GM18870 (cell line): ENCODE results near the gene MFSD2A.
"Not testable (repeated sequence)": the region's sequence is repeated elsewhere in the genome, so short reads cannot be mapped to it uniquely, and the experiment has no call there.

Source experiments
- ATAC-seq: cut with Tn5 transposase; IDR thresholded peaks from one replicate; pipeline ENCODE4 v1.9.1; 2021; ENCODE audit warnings: moderate library complexity; ENCODE audit not compliant: unreplicated experiment

MFSD2A gene

DNA sequence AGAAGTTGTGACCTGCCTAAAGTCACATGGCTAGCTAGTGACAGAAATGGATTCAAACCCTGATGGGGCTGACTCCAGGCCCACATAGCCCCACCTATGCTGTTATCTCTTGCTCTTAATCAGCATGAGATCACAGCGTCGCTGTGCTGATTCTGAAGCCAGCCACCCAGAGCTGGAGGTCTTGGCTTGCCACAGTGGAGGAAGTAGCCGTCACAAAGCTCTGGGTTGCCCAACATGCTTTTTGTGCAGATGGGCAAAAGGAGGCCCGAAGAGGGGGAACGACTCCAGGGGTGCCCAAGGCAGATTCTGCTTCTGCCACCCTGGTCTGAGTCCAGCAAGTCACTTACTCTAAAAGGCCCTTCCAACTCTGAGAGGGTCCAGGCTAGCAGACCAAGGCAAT is 14.7 kb upstream of the MFSD2A start:
- no peak for ATAC-seq

DNA sequence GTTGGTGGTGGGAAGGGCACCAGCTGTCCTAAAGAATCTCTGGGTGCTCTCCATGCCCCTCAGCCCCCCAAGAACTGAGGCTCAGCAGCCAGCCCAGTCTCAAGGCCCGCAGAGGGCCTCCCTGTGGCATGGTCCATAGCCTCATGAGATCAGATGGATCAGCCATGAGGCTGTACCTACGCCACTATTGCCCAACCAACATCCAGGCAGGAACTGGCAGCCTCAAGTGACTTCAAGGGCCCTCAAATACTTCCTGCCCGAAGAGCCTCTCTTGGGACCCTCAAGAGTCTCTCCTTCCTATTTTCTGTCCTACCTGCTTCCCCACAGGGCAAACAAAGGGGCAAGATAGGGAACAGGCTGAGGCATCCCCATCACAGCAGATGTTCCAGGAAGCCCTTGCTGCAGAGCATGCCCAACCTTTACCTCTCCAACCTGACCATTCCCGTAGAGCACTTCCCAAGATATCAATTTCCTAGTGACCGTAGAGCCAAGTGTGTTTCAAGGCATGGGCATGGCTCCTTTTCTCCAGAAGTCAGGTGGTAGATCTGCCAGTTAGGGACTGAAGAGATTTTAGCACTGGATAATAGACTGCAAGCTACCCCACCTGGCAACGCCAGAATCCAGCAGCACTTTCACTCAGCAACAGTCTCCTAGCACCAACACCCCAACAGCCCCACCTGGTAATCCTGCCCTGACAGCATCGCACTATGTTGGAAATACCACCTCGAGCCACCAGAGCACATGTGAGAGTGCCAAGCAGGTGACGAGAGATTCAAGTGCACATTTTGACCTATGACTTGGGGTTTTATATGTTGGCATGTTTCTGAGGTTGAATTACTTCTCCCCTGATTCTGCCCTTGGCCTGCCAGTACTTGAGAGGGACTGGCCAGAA is 13.7 kb upstream of the MFSD2A start:
- no peak for ATAC-seq

DNA sequence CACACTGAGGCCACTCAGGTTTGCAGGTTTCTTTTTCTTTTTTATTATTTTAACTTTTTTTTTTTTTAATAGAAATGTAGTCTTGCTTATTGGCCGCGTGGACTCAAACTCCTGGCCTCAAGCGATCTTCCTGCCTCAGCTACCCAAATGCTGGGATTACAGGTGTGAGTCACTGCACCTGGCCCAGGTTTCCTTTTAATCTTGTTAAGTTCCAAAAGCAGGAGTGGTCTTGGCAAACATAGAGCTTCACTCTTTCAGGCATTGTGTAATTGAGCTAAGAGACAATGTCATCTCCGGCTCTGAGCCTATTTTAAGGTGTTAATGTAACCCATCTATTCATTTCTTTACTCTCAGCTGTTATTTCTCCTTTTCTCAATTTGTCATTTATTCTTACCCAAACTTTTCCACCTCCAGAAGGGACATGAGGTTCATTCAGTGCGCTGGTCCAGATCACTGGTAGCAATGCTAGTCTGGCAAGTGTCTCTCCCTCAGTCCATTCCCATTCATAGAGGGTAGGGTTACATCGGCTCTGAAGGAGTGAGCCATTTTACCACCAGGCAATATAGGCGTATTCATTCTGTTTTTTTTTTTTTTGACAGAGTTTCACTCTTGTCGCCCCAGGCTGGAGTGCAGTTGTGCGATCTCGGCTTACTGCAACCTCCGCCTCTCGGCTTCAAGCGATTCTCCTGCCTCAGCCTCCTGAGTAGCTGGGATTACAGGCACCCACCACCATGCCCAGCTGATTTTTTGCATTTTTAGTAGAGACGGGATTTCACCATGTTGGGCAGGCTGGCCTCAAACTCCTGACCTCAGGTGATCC is 11.3 kb upstream of the MFSD2A start:
- no peak for ATAC-seq

DNA sequence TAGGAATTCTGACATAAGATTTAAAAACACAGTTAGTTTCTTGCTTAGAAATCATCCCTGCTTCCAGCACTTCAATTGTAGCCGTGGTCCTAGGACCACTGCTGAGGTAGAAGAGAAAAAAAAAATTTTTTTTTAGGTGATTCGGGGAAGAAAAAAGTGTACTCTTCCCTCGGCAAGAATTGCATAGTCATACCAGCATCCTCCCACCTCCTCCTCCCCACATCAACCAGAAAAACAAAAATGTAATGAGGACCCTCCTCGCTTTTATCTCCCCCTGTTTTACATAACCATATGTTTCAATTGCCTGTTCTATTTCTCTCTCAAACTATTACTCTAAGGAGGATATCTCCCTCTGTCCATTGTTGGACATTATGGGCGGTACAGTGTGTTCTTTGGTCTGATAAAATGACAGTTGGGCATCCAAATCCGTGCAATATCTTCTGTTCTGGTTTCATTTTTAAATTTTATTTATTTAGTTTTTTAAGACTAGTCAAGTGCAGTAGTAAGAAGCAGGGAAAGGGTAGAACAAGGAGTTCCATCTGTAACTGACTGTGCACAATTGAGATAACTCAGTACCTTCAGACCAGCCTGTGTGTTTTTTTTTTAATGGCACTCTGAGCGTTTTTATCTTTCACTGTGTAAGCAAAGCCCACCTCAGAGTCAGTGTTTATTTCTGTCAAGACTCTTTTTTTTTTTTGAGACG is 10.4 kb upstream of the MFSD2A start:
- ATAC-seq, result no peak

DNA sequence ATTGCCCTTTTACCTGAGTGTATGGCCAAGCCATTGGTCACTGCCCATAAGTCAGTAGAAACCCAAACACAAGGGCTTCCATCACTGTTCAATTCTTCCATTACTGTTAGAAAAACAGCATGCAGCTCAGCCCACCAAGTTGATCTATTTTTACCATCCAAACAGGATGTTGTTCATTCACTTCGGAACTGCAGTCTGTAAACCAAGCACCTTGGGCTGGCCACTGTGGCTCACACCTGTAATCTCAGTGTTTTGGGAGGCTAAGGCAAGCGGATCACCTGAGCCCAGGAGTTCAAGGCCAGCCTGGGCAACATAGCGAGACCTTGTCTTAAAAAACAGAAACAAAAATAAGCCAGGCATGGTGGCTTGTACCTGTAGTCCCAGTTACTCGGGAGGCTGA is 8.7 kb upstream of the MFSD2A start:
- ATAC-seq, result no peak

DNA sequence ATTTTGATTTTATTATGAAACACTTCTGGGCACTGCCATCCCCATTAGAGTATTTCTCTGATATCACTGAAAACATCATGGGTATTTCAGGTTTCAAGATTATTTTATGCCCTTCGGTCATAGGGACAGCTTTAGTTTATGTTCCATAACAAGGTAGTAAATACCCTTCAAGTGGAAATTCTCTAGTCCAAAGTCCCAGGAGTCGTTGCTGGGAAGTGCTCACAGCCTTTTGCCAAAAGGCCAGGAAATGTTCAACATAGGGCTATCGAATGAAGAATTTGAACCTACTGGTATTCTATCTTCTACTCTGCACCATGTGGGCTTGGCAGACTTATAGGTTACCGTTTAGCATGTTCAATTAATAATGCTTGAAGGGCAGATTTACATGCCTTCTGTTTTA is 7.7 kb upstream of the MFSD2A start:
- no peak for ATAC-seq

DNA sequence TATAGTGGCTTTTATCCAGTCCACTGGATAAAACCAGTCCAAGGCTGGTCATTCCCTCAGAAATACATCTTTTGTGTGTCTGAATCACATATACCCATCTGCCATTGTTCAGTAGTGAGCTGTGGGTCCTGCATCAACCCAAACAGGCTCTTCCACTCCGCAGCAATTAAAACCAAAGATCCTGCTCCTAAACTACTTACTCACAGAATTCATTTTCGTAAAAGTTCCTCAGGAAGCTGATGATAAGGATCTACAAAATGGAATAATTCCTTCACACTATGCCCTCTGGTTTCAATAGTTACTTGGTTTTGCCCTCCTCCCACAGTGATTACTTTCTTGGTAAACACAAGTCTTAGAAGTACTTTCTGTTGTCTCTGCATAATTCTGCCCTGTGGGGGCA is 5.1 kb upstream of the MFSD2A start:
- no peak for ATAC-seq

DNA sequence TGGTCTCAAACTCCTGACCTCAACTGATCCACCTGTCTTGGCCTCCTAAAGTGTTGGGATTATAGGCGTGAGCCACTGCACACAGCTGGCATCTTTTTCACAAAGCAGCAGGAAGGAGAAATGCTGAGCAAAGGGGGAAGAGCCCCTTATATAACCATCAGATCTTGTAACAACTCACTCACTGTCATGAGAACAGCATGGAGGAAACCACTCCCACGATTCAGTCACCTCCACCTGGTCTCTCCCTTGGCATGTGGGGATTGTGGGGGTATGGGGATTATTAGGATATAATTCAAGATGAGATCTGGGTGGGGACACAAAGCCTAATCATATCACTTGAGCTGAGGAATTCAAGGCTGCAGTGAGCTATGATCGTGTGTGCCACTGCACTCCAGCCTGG is 3.0 kb upstream of the MFSD2A start:
- no peak for ATAC-seq

DNA sequence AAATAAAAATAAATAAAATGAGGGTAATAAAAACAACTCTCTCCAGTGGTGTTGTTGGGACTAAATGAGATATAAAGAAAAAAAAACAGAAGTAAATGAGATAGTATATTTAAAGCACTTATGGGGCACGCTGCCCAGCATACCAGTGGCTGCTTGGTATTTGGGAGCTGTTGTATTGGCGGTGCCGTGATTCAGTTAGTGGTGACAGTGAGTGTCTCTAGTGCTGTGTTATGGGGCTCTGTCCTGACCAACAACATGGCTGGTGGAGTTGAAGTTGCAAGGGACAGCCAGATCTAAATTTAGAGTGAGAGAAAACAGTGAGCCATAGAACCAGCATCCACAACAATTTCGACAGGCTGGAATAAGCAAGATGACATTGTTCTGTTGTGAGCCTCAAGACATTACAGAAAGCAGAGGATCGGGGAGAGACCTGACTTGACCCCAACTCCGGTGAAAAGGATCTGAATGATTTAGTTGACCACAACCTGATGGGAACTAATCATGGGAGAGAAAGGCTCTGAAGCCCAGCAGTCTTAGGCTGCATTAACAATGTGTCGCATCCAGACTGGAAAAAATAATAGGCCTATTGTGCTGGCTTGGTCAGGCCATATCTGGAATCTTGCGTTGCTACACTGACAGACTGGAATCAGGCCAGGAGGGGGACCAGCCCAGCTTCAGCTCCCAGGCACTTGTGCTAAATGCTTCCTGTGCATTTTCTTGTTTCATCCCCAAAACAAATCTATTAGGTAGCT is 2.4 kb upstream of the MFSD2A start:
- no peak for ATAC-seq

DNA sequence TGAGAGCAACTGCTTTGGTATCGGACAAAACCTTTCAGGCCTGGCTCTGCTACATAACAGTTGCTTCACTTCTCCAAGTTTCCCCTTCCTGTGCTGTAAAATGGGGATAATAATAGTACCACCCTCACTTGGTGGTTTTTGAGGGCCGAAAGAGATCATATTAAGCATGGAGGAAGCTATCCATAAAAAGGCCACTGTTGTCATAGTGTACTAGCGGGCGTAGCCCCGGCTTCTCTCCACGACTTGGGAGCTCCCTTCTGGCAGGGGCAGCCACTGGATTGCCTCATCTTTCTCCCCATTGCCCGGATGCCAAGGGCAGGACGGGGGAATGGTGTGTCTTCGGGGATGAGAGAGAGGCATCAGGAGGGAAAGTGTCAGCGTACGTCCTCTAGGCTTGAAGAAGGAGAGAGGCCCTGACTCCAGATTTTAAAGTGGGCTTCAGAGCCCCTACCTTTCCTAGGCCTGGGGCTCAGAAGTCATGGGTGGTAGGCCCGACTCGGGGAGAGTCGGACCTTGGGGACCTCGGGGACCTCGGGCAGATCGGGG is 548 bp upstream of the MFSD2A start:
- ATAC-seq, result no peak

DNA sequence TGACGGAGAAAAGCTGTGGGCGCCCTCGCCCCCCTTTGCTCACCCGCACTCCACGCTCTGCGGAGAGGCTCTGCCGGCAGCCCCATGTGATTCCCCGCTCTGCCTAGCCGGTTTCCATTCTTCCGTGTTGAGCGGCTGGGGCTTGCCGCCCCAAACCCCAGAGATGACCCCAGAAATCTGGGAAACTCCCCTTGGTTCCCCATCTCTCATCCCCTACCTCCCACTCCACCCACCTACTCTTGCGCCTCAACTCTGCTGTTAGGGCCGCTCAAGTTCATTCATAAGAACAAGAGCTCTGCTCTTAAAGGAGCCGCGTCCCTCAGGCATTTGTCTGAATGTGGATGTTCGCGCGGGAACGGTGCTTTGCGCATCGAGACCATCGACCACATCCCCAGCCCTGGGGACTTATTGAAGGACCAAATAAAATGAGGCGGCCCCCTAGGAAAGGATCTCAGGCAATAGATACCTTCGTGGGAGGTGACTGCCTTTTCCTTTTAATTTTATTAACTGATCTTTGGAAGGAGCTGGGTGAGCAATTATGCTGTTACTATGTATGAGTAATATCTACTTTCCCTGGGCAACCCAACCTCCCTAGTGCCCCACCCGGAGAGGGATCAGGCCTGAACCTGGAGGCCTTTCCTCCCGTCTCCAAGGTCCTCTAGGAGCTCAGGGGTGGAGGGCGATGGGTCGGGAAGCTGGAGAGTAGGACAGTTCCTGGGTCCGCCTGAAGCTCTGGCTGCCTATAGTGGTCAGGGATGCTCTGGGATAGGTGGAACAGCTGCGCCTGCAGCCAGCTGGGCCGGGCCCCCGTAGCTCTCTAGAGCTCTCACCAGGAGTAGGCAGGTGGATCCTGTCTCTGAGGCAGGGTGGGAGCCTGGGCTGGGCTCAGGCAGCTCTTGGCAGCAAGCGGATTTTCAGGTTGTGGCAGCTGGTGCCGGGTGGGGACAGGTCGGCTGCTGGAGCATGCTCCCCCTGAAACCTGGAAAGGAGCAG is 898 bp downstream of the MFSD2A start:
- ATAC-seq, result no peak

DNA sequence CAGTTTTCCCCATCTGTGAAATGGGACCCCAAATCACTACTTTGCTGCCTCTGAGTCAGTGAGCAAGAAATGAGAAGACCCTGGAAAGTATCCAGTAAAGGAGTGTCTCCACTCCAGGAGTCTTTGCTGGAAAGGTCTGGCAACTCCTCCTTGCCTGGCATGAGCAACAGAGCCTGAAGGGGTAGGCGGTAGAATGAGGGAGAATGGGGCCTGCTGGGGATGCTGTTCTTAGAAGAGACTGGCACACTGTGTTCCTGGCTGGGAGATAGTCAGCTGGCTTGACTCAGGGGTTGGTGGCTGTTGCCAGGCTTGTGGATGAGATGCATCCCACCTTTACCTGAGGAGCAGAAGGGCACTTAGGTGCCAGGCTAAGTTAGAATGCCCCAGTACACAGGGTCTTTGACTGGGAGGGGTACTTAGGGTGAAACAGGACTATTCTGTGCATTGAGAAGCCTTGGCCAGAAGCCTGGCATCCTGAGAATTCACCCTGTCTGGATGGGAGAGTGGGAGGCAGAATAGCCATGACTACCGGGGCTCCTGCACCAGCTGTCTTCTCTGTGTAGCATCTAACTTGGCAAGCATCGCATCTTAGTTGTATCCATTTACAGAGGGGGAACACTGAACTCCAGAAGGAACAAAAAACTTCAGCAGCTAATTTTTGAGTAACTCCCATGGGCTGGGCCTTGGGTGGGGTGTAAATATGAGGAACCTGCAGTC is 2.5 kb downstream of the MFSD2A start:
- ATAC-seq, result no peak

DNA sequence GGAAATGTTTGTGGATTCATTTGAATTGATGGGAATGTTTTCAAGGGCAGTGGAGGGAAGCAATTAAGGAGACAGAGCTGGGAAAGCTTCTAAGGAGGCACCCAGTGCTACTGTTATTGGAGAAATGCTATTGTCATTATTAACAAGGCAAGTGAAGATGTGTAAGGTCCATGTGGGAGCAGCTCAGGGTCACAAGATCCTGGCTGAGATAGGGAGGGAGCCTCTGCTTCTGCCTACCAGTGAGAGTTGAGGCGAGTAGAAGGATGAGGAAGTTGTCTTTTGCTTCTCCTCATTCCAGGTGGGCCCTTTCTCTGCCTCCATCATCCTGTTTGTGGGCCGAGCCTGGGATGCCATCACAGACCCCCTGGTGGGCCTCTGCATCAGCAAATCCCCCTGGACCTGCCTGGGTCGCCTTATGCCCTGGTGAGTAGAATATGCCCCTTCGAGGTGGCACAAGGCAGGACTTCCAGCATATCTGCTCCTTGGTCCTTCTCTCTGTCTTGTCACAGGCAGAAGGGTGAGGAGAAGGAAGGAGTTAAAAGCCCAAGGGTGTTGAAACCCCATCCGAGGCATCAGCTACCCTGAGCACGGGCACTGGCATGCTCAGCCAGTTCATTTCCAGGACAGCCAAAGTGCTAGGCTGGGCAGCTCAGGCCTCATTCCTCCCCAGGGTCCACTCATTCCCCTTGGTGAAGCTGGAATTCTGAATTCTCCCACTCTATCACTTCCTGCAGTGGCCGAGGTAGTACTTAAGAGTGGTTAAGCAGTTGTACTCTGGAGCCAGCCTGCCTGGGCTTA is 3.7 kb downstream of the MFSD2A start:
- ATAC-seq, result no peak

DNA sequence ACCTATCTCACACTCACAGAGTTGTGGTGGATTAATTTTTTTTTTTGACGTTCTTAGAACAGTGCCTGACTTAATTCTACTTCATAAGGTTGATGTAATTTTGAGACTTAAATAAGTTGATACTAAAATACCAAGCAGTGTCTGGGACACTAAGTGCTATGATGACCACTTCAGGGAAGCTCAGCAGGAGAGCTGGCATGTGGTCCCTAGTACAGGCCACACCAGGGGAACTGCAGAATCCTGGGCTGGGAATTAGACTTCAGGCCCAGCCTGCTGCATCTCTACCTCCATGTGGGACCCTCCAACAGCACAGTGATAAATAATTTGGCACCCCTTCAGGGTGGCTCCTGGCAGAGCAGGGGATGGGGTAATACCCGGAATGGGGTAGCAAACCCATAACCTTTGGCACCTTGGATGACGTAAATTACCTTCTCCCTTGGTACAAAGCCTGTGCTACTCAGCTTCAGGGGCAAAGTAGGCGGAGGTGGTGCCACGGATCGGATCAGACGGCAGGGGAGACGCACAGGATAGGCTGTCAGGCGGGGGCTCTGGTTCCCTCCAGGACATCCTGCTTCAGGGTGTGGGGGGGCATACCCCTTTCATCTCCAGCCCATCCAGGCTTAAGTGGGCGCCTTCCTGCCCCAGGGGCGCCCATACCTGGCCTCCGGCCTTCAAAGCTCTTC is 4.8 kb downstream of the MFSD2A start:
- no peak for ATAC-seq

DNA sequence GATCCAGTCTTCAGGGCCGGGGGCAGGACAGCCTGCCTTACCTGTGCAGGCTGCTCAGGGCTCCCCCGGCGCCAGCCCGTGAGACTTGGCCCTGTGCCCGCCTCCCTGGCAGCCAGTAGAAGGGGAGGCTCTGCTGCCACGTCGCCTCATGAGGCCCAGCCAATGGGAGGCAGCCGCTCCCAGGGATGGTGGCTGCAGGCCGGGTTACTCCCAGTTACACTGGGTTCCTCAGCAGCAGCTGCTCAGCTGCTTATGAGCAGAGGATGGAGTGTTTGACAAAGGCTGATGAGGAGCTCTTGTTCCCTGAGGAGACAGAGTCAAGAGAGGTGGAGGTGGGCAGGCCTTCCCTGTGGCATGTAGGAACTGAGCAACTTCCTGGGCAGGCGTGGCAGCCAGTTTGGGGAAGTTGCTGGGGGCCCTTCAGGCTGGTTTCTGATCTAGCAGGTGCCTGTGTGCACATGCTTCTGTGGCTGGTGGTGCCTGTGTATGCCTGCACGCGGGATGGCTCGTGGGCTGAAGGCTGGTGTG is 5.5 kb downstream of the MFSD2A start:
- peak; percentile 57 for ATAC-seq

DNA sequence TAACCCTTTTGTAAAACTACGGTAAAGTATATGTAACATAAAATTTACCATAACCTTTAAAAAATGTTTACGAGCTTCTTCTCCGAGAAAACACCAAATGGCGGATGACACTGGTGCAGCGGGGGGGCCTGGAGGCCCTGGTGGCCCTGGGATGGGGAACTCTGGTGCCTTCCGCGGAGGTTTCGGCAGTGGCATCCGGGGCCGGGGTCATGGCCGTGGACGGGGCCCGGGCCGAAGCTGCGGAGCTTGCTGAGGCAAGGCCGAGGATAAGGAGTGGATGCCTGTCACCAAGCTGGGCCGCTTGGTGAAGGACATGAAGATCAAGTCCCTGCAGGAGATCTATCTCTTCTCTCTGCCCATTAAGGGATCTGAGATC is 7.5 kb downstream of the MFSD2A start:
- ATAC-seq, result no peak

DNA sequence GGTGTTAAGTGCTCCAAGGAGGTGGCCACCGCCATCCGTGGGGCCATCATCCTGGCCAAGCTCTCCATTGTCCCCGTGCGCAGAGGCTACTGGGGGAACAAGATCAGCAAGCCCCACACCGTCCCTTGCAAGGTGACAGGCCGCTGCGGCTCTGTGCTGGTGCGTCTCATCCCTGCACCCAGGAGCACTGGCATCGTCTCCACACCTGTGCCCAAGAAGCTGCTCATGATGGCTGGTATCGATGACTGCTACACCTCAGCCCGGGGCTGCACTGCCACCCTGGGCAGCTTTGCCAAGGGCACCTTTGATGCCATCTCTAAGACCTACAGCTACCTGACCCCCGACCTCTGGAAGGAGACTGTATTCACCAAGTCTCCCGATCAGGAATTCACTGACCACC is 8.0 kb downstream of the MFSD2A start:
- ATAC-seq, result not testable (repeated sequence)
